Kidney glomerular epithelial cell (primary cell): ENCODE results near the gene DIP2B.
"Not testable (repeated sequence)": the region's sequence is repeated elsewhere in the genome, so short reads cannot be mapped to it uniquely, and the experiment has no call there.

Source experiments
- DNase-seq: peaks from one replicate; lab custom pipeline; 2025; lab: John Stamatoyannopoulos, UW

Gene DIP2B

GRCh38 chr12:50679612-50680011 lies 174.8 kb downstream of the DIP2B start:
- DNase-seq = no peak

GRCh38 chr12:50681064-50681463 lies 176.3 kb downstream of the DIP2B start:
- DNase-seq = not testable (repeated sequence)

- DNase-seq = no peak
These were observed 180.9 kb downstream of the DIP2B start for GRCh38 chr12:50685641-50686040.

- no peak for DNase-seq
These were observed 181.6 kb downstream of the DIP2B start for GRCh38 chr12:50686406-50686805.

GRCh38 chr12:50686976-50687375 lies 182.2 kb downstream of the DIP2B start:
- DNase-seq = no peak

GRCh38 chr12:50689437-50689836 lies 184.7 kb downstream of the DIP2B start:
- DNase-seq = no peak

GRCh38 chr12:50690925-50691324 lies 186.1 kb downstream of the DIP2B start:
- DNase-seq = no peak

GRCh38 chr12:50695961-50696360 lies 191.2 kb downstream of the DIP2B start:
- no peak for DNase-seq

GRCh38 chr12:50696931-50697330 lies 192.1 kb downstream of the DIP2B start:
- DNase-seq = no peak

GRCh38 chr12:50699154-50699553 lies 194.4 kb downstream of the DIP2B start:
- no peak for DNase-seq

GRCh38 chr12:50699940-50700339 lies 195.2 kb downstream of the DIP2B start:
- DNase-seq = no peak

GRCh38 chr12:50706606-50707005 lies 201.8 kb downstream of the DIP2B start:
- no peak for DNase-seq

GRCh38 chr12:50707396-50707795 lies 202.6 kb downstream of the DIP2B start:
- DNase-seq = no peak

GRCh38 chr12:50708631-50709030 lies 203.8 kb downstream of the DIP2B start:
- no peak for DNase-seq

GRCh38 chr12:50711121-50711520 lies 206.3 kb downstream of the DIP2B start:
- no peak for DNase-seq

- DNase-seq = no peak
These were observed 210.4 kb downstream of the DIP2B start for GRCh38 chr12:50715174-50715573.

GRCh38 chr12:50718760-50719159 lies 214.0 kb downstream of the DIP2B start:
- DNase-seq = no peak

GRCh38 chr12:50720085-50720484 lies 215.3 kb downstream of the DIP2B start:
- no peak for DNase-seq

GRCh38 chr12:50720501-50720900 lies 215.7 kb downstream of the DIP2B start:
- DNase-seq = no peak

- DNase-seq = no peak
These were observed 219.1 kb downstream of the DIP2B start for GRCh38 chr12:50723865-50724264.

- DNase-seq = no peak
These were observed 220.5 kb downstream of the DIP2B start for GRCh38 chr12:50725011-50725942.

- DNase-seq = no peak
These were observed 222.7 kb downstream of the DIP2B start for GRCh38 chr12:50727466-50727865.

GRCh38 chr12:50728417-50728816 lies 223.6 kb downstream of the DIP2B start:
- DNase-seq = no peak

GRCh38 chr12:50728841-50729240 lies 224.1 kb downstream of the DIP2B start:
- no peak for DNase-seq
